ENCODE results near the gene ANKEF1. TPM values are rescaled to one million over a fixed set of nuclear protein-coding genes. Genes with fewer than 3 reads are reported as not detected.

Gene ANKEF1
- total and polyA plus RNA-seq, 5 experiments from 2014 or later, result 4.1 to 8.4 (median 7.1) TPM

Other genes starting within 250 kb of the ANKEF1 start
- gene PAK5, start 195.9 kb upstream of the ANKEF1 start, total RNA-seq, result not detected
- gene PAK5, start 195.9 kb upstream of the ANKEF1 start, polyA plus RNA-seq, result not detected
- gene SNAP25, start 183.8 kb downstream of the ANKEF1 start, total RNA-seq, result not detected
- under 1 TPM in 1 of 3 donors, not detected in 2; 0.37 TPM for gene SNAP25, start 183.8 kb downstream of the ANKEF1 start, polyA plus RNA-seq